ENCODE measurements around the gene GAREM1. TPM values are rescaled to one million over a fixed set of nuclear protein-coding genes. Genes with fewer than 3 reads are reported as not detected.

Gene GAREM1
- total and polyA plus RNA-seq, 2 of the 8 experiments (the other 6 are each of a cell fraction or from before 2014, with no cell fraction given) = 3.6 to 9.2 TPM

GRCh38 chr18:32290810-32291209 lies 179.9 kb downstream of the GAREM1 start:
- Histone ChIP-seq H2BK120ac (replicated peaks; ENCODE audit: low read depth, low read length) (no peak overlapping the region), H2AFZ (ENCODE audit: low read length) (no peak overlapping the region), H3K79me1 (ENCODE audit: low read depth, low read length) (no peaks in the 10 kb centered on the region), H3K27ac (ENCODE audit: low read depth, low read length) (no peak overlapping the region), H3K9me3 (ENCODE audit: insufficient read depth in 2 of 2, low read depth in 1 of 2, low read length in 1 of 2) (no peaks in the 10 kb centered on the region), H4K8ac (ENCODE audit: extremely low read depth, insufficient read depth, low read length) (no peak overlapping the region), H3K14ac (ENCODE audit: insufficient read length) (no peak overlapping the region), H4K5ac (ENCODE audit: insufficient read length, low read depth, low read length) (no peak overlapping the region), H3K4ac (replicated peaks; ENCODE audit: insufficient read length, low read depth, low read length) (no peak overlapping the region), H2BK20ac (ENCODE audit: low read length) (no peak overlapping the region), H2AK5ac (ENCODE audit: low read depth, low read length) (no peak overlapping the region), H3K18ac (ENCODE audit: extremely low read depth, low read length) (no peak overlapping the region), H2BK5ac (ENCODE audit: low read depth, low read length) (no peak overlapping the region), H3K23ac (ENCODE audit: insufficient read length) (no peak overlapping the region), H3K9ac (replicated peaks in 1 of 4; ENCODE audit: extremely low read depth in 1 of 4, low read depth in 3 of 4, low read length in 3 of 4) (no peak overlapping the region), H3K4me1 (replicated peaks in 1 of 4; ENCODE audit: control insufficient read depth in 3 of 4, insufficient read depth in 4 of 4, low read length in 3 of 4) (no peaks in the 10 kb centered on the region; a peak in 1 of 7 replicates), H3K4me3 (ENCODE audit: extremely low read depth in 1 of 4, insufficient read depth in 2 of 4, low read depth in 3 of 4, low read length in 4 of 4) (no peak overlapping the region), H2BK15ac (ENCODE audit: low read length) (no peak overlapping the region), H3K23me2 (ENCODE audit: low read depth, low read length) (no peaks in the 10 kb centered on the region; the same call in 1 of the 2 replicates), H4K20me1 (replicated peaks in 1 of 2; ENCODE audit: control insufficient read depth in 1 of 2, insufficient read depth in 2 of 2, low read length in 2 of 2) (no peaks in the 10 kb centered on the region), H3K4me2 (ENCODE audit: insufficient read depth in 1 of 2, low read depth in 2 of 2, low read length in 2 of 2) (no peak overlapping the region), H3K36me3 (ENCODE audit: control insufficient read depth in 2 of 4, insufficient read depth in 4 of 4, low read length in 3 of 4) (peaks cover 0 to 3% (median 0%) of the 10 kb centered on the region in 4 experiments; a peak in 1 of 8 replicates), H4K91ac (replicated peaks; ENCODE audit: insufficient read length, low read length) (no peak overlapping the region), H2BK12ac (ENCODE audit: low read depth, low read length) (no peak overlapping the region), H3K56ac (replicated peaks; ENCODE audit: insufficient read length, low read depth, low read length) (no peak overlapping the region), H3K79me2 (ENCODE audit: control insufficient read depth in 1 of 2, insufficient read depth in 2 of 2, low read length in 2 of 2) (no peaks in the 10 kb centered on the region), H3K27me3 (replicated peaks in 1 of 4; ENCODE audit: control insufficient read depth in 3 of 4, extremely low read depth in 1 of 4, insufficient read depth in 3 of 4, low read length in 3 of 4) (no peaks in the 10 kb centered on the region)
- POLR2A ChIA-PET (ENCODE audit: partially characterized antibody) = no interaction called here
- CTCF ChIA-PET (ENCODE audit: partially characterized antibody) = interaction anchor here (0.5 to 3.1 kb wide), 10 partner anchors 11 to 264 kb away, joined by 3 to 24 read pairs (median 6); no protein-coding TSS in a partner anchor
- no peak for DNase-seq (ENCODE audit: low read depth in 1 of 2, low spot score in 2 of 2)
- FAIRE-seq = no peak
- 91% methylated on average over 2 of the region's 2 CpGs; no CpG with 5 or more reads in 1 of the 2 experiments for WGBS, 2 experiments (ENCODE audit: extremely low coverage in 1 of 2, insufficient coverage in 1 of 2, insufficient read length in 1 of 2, insufficient replicate concordance in 2 of 2, low coverage in 1 of 2, low lambda C conversion rate in 2 of 2, missing lambda C conversion rate in 1 of 2)
- TF ChIP-seq TAF1 (IDR thresholded peaks at IDR 0.05; ENCODE audit: low read depth, low read length) (no peak), KDM1A (IDR thresholded peaks at IDR 0.05; ENCODE audit: borderline replicate concordance, low read length) (no peak), CEBPB (IDR thresholded peaks at IDR 0.05; ENCODE audit: low read depth, low read length) (no peak), HDAC6 (IDR thresholded peaks at IDR 0.05; ENCODE audit: low read depth, low read length) (no peak), JUN (IDR thresholded peaks at IDR 0.05; ENCODE audit: low read depth, low read length) (no peak), ATF2 (IDR thresholded peaks at IDR 0.05; ENCODE audit: low read length) (no peak), RNF2 (IDR thresholded peaks at IDR 0.05; ENCODE audit: borderline replicate concordance, low read depth, low read length, missing control alignments, poor library complexity, severe bottlenecking) (no peak), FOSL1 (IDR thresholded peaks at IDR 0.05; ENCODE audit: insufficient read depth, low read depth, low read length) (no peak), E2F6 (IDR thresholded peaks at IDR 0.05) (no peak), USF2 (IDR thresholded peaks at IDR 0.05; ENCODE audit: low read length) (no peak)

Measured in H1 (cell line).